ENCODE data around the gene SND1.

Gene SND1

DNA sequence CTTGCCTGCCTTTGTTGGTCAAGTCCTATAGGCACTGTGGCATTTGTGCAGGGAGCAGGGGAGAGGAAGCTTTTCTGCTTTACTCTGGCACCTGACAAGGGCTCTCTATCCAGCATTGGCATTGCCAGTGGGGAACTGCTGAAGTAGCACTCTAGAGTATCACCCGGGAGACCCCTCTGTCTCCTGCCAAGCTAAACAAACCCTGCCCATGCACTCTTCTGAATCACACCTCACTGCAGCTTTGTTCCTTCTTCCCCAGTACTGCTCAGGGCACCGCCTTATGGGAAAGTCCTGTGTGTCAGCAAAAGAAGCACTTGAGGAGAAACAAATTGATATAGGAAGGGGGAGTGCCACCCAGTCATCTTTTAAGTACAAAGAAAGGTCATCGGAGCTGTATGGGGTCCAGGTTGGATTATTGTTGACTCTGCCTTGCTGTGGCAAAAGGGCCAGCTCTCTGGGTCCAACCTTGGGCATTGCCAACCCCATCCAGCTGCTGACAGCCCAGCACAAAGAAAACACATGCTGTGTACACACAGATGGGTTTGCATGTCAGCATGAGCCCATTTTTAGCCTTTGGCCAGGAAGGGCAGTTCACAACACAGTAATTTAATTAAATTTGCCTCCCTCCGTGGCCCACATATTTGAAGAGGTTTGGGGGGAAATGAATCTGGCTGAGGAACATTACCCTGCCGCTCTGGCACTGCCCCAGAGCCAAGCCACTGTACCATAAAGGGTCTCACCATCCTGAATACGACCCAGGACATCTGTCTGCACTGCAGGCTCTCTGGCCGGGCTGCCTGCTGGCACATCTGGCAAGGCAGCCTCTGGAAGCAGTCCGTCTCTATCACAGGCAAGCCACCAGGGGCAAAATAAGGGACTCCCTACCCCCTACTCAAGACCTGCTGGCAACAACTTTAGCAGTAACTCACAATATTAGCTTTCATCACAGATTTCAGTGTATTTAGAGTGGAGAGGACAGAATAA lies 366.2 kb downstream of the SND1 start:
- no peak overlapping the region for H3K4me3 ChIP-seq
- peak overlapping the region in 2 of 21 experiments; percentile 34 to 51 for H3K27ac ChIP-seq

DNA sequence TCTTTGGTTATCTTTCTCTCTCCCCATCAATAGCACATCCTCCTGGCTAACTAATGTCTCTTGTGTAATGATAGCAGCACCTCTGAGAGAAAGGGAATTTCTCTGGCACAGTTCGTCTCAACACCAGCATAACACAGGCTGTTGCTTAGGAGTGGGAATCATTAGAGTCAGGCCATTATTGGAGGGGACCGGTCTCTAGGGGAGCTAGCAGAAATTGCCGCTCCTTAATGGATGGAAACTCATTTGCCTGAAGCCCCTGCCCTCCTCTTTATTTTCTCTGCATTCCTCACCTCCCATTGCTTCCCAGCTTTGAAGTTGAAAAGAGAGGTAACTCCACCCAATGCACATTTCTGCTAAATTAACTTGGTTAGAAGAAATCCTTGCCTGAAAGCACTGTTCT lies 367.3 kb downstream of the SND1 start:
- H3K4me3 ChIP-seq, result no peak overlapping the region
- H3K27ac ChIP-seq, result no peak overlapping the region

GRCh38 chr7:128020159-128020558 lies 368.2 kb downstream of the SND1 start:
- H3K27ac ChIP-seq, result no peak overlapping the region
- no peak overlapping the region for H3K4me3 ChIP-seq

DNA sequence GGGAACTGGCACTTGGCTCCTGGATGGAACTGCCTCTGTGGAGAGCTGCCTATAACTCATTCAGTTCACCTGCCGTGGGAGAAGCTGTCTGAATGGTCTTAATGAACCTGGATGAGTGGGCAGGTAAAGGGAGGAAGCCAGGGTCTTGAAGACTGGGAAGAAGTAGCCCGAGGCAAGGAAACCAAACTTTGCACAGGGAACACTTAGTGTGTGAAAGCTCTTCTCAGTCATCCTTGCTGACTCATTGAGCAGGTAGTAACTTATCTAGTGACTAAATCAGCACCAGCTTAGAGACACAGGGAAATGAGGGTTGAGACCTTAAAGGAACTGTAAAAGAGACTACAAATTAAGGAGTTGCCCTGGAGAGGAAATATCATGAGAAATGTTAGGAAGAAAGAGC lies 369.4 kb downstream of the SND1 start:
- Histone ChIP-seq H3K27ac (no peak overlapping the region), H3K4me3 (no peak overlapping the region)

DNA sequence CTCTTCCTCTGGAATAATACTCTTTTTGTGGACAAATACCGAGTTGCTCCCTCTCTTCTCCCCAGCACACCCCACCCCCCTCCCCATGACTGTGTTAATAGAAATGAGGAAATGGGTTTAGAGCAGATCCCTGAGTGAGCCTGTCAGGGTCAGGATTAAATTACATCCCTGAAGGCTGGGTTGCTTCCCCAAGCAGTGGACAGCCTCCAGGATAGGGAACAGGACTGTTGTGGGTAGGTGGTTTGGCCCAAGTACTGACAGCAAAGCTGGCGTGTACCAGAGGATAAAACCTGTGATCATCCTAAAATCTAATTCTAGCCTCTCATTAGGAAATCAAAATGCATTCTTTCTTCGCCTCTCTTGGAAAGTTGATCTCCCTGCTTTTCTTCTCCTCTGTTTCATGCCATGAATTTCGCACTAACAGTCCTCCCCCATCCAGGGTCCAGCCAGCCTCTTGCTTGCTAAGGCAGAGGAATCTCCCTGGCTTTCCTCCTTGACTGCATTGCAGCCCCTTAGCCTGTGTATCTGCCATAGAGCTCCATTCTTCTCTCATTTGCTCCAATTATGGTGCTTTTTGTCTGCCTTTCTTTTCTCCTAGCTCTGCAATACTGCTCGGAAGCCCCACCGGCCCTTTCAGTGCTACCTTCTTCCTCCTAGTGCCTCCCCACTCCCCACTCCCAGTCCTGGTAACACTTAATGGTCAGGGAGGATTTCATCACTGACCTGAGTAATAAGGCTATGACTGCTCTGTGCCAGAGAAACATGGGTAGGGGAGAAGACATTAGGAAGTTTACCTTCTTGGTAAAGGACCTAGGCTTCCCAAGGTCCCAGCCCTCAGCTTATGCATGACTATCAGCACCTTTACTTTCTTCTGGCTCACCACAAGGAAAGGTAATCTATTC lies 370.9 kb downstream of the SND1 start:
- Histone ChIP-seq H3K4me3 (no peak overlapping the region), H3K27ac (peak overlapping the region in 1 of 21 experiments; percentile 9)

DNA sequence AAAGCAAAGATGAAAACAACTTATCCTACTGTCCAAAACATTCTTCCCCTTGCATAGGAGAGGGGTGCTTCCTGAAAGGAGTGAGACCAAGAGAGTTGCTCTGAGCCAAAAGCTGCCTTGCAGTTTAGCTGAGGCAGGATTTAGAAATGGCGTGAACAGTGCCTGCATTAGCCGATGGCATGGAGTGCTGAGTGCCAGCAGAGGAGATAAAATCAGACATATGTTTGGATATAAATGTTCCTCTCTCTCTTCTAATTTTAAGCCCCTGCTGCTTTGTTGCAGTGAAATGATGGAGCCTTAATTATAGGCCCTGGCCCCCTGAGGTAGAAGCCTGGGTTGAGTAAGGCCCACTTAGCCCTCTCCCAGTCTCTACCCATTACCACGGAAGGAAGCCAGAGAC lies 372.2 kb downstream of the SND1 start:
- Histone ChIP-seq H3K4me3 (no peak overlapping the region), H3K27ac (no peak overlapping the region)

- Histone ChIP-seq H3K4me3 (no peak overlapping the region), H3K27ac (no peak overlapping the region)
These were observed 373.4 kb downstream of the SND1 start for GRCh38 chr7:128025380-128025779.

DNA sequence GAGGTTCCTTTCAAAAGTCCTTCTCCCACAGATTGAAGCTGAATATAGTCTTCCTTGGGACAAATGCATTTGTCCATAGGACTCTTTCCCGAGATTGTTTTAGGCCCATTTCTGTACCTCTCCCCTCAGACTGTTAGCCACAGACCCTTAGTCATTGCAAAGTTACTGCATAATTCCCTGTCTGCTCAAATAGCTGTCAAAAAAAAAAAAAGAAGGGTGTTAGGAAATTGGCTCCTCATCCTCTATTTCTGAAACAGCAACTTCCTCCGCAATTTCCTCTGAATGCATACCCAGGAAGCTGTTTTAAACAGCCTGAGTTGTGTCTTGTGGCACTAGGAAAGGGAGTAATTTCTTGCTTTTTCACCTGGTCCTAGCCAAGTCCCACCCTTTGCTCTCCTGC lies 373.8 kb downstream of the SND1 start:
- Histone ChIP-seq H3K4me3 (no peak overlapping the region), H3K27ac (no peak overlapping the region)

DNA sequence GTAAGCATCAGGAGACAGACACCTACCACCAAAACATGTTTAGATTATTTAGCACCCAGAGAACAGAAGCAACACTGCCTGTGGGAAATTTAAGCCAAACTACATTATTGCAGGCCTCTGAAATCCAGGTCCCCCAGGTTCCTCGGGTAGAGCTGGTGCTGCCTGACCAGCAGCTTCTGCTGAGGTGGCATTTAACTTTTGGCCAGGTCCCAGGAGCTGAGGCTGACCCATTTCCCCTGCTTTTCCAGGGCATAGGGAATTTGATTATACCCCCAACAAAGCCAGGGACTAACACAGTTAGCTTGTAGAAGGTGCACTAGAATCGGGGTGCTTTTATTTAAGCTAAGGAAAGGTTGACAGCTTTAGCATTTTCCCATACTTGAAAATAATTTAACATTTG lies 374.6 kb downstream of the SND1 start:
- Histone ChIP-seq H3K4me3 (no peak overlapping the region), H3K27ac (no peak overlapping the region)

DNA sequence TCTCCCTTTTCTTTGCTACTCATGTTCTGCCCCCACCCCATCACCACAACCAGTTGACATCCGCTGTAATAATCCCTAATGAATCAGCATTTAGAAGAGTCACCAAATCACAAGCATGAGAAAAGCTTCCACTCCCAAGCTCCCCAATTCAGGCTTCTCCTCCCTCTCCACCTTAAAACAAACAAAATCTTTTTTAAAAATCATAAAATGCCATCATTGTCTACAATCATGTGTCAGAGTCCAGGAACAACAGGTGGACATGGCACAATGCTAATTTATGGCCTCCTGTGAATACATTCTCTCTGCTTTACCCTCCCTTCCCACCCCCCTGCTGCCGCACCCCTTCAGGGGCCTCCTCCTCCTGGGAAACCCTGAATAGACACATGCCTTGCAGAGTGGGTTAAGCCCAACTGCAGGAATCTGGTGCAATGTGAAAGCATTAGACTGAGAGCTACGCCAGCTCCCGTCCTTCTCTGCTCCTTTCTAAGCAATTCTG lies 375.5 kb downstream of the SND1 start:
- Histone ChIP-seq H3K27ac (no peak overlapping the region), H3K4me3 (no peak overlapping the region)

DNA sequence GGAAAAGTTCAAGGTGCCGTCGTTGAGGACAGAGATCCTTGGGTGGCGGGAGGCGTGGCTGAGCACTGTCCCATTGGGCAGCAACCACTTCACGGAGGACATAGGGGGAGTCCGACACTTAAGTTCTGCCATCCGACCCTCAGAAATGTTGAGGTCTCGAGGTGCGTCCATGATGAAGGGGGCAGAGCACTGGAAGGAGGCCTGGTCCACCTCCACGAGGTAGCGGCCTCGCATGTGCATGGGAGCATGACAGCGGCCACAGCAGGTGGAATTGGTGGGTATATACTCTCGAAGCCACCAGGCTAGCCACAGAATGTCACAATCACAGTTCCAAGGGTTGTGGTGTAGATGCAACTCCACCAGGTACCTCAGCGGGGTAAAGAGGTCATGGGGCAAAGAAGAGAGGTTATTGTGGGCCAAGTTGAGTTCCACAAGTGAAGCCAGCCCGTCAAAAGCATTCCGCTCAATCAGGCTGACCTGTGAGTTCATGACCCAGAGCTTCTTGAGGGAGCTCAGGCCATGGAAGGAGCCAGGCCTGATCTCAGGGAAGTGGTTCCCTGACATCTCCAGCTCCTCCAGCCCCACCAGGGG lies 377.5 kb downstream of the SND1 start:
- H3K27ac ChIP-seq, result no peak overlapping the region
- no peak overlapping the region for H3K4me3 ChIP-seq

DNA sequence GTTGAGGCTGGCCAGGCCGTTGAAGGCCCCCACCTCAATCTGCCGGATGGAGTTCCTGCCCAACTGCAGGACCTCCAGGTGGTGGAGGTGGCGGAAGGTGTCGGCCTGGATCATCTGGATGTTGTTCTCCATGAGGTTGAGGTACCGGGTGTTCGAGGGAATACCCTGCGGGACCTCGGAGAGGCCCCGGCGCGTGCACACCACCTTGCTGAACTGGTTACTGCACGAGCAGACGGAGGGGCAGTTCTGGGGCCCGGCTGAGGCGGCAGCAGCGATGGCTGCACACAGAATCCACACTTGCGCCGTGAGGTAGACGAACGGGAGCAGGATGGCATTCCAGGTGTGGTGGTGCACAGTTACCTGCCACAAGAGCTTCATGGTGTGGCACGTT lies 378.3 kb downstream of the SND1 start:
- Histone ChIP-seq H3K4me3 (peak overlapping the region in 2 of 7 experiments; percentile 44 to 45), H3K27ac (no peak overlapping the region)

DNA sequence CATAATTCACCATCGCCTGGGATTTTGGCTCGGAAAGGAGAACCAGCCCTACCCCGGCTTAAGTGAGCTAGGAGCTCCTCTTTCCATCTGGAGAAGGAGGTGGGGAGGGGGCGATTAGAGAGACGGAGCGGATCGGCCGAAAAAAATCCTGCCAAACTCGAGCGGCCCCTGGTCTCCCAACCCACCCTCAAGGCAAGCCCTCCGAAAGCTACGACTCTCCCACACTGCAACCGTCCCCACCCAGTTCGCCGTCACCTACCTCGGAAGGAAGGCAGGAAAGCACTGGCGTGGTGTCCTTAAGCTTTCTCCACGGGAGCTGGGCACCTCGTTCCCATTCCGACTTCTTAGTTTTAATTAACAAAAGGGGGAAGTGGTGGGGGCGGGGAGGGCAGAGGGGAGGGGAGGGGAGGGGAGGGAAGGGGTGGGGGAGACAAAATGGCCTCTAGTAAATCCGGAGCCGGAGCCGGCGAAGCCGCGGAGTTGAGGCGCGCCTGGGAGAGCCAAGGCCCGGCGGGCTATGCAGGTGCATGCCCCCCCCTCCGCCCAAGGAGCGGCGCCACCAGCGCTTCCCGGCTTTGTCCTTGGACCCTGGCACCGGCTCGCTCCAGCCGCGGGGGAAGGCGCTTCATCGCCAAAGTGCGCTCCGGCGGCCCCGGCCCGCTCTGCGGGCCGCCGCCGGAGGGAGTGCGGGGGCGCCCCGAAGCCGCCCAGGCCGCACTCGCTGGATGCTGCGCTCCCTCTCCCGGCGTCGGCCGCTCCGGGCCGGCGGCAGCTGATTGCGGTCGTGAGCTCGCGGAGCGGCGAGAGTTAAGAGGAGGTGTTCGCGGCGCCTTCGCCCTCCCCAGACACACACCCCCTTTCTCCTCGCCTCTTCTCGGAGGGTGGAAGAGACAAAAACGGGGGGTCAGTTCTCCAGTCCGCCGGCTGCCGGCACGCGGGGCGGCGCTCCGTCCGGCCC lies 378.9 kb downstream of the SND1 start, which contains the start of gene LRRC4:
Gene LRRC4, minus strand, starts transcription at position 784 of the 958 bp plus-strand sequence. CDS start 797 bp downstream, outside the sequence.
- Histone ChIP-seq H3K27ac (peak within 1 kb of the TSS in 9 of 21 experiments; percentile 7 to 62 (median 27)), H3K4me3 (peak within 1 kb of the TSS; percentile 39 to 54 (median 45))

GRCh38 chr7:128031901-128032604 lies 380.1 kb downstream of the SND1 start:
- peak overlapping the region; percentile 33 to 54 (median 44) for H3K4me3 ChIP-seq
- H3K27ac ChIP-seq, result peak overlapping the region in 3 of 21 experiments; percentile 4 to 30 (median 7)

DNA sequence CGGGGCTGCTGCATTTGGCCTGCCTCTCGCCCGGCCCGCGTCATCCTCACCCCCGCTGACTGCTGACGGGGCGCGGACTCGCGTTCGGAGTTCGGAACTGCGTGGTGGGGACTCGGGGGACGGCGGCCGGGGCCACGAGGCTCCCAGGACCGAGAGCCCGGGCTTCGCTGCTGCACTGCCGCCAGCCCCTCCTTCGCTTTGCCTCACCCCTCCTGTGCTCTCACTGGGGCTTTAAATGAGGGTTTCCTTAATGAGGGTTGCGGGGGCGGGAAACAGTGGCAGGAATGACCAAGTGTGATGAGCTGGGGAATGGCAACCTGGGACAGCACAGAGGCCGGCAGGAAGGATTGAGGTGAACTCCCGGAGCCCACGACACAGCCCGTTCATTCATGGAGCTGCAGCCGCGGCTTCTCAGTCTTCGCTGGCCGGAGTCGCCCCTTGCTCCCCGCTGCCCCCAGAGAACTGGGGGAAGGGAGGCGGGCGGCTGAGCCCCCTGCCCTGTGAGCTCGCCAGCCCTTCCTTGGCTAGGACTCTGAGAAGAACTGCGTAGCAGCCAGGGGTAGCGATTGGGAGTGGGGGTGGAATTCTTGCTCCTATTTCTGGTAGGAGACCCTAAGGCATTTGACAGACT lies 380.7 kb downstream of the SND1 start:
- peak overlapping the region; percentile 33 to 54 (median 44) for H3K4me3 ChIP-seq
- peak overlapping the region in 3 of 21 experiments; percentile 4 to 30 (median 7) for H3K27ac ChIP-seq

- no peak overlapping the region for H3K4me3 ChIP-seq
These were observed 381.3 kb downstream of the SND1 start for GRCh38 chr7:128033246-128033645.

DNA sequence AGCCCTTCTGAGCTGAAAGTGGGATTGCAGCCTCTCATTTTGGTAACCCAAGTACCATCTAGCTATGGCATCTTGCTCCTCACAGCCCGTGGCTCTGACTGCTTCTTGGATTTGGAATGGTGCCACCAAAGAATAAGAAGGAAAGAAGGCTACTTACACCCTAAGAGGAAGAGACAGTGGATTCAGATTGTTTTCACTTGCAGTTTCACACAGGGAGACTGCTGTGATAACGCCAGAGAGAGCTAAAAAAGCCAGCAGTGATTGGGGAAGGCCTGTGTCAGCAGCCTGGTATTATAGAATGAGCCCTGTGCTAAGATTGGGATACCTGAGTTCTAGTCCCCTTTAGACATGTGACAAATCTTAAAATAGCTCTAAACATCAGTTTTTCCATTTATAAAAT lies 382.8 kb downstream of the SND1 start:
- Histone ChIP-seq H3K27ac (no peak overlapping the region), H3K4me3 (no peak overlapping the region)

More at GRCh38 chr7:128033246-128033645, 381.3 kb downstream of the SND1 start:
- H3K27ac ChIP-seq, result no peak overlapping the region

All from skin epidermis (tissue), 12 donors.